ENCODE results near the gene VIL1.

Gene VIL1

GRCh38 chr2:218402491-218402901, 16.4 kb upstream of the VIL1 start:
- peaks cover 16% of the 10 kb centered on the region for H3K27me3 ChIP-seq (ENCODE audit: control insufficient read depth, insufficient read depth, low read length)
- H3K4me1 ChIP-seq (ENCODE audit: control insufficient read depth, insufficient read depth, low read length) = peaks cover 11% of the 10 kb centered on the region
- no peak overlapping the region for H3K4me3 ChIP-seq (ENCODE audit: low read depth, low read length)
- H3K36me3 ChIP-seq (ENCODE audit: control insufficient read depth, insufficient read depth, low read length) = peaks cover 6% of the 10 kb centered on the region
- H3K9me3 ChIP-seq (ENCODE audit: control insufficient read depth, insufficient read depth, low read length) = no peaks in the 10 kb centered on the region
- no peak overlapping the region for H3K9ac ChIP-seq (ENCODE audit: low read depth, low read length)

- H3K27me3 ChIP-seq (ENCODE audit: control insufficient read depth, insufficient read depth, low read length) = peaks cover 11% of the 10 kb centered on the region
- peaks cover 9% of the 10 kb centered on the region for H3K4me1 ChIP-seq (ENCODE audit: control insufficient read depth, insufficient read depth, low read length)
These were observed 16.0 kb upstream of the VIL1 start for GRCh38 chr2:218402911-218403411.

GRCh38 chr2:218403810-218404209, 15.1 kb upstream of the VIL1 start:
- Histone ChIP-seq H3K4me1 (ENCODE audit: control insufficient read depth, insufficient read depth, low read length) (peaks cover 9% of the 10 kb centered on the region), H3K9ac (ENCODE audit: low read depth, low read length) (no peak overlapping the region), H3K9me3 (ENCODE audit: control insufficient read depth, insufficient read depth, low read length) (no peaks in the 10 kb centered on the region), H3K4me3 (ENCODE audit: low read depth, low read length) (no peak overlapping the region), H3K36me3 (ENCODE audit: control insufficient read depth, insufficient read depth, low read length) (peaks cover 6% of the 10 kb centered on the region), H3K27me3 (ENCODE audit: control insufficient read depth, insufficient read depth, low read length) (peaks cover 5% of the 10 kb centered on the region)

More at GRCh38 chr2:218402911-218403411, 16.0 kb upstream of the VIL1 start:
- Histone ChIP-seq H3K9me3 (ENCODE audit: control insufficient read depth, insufficient read depth, low read length) (no peaks in the 10 kb centered on the region), H3K36me3 (ENCODE audit: control insufficient read depth, insufficient read depth, low read length) (peaks cover 6% of the 10 kb centered on the region), H3K9ac (ENCODE audit: low read depth, low read length) (no peak overlapping the region), H3K4me3 (ENCODE audit: low read depth, low read length) (no peak overlapping the region)

GRCh38 chr2:218404351-218405085, 14.4 kb upstream of the VIL1 start:
- Histone ChIP-seq H3K4me3 (ENCODE audit: low read depth, low read length) (no peak overlapping the region), H3K9me3 (ENCODE audit: control insufficient read depth, insufficient read depth, low read length) (no peaks in the 10 kb centered on the region), H3K36me3 (ENCODE audit: control insufficient read depth, insufficient read depth, low read length) (peaks cover 6% of the 10 kb centered on the region), H3K9ac (ENCODE audit: low read depth, low read length) (no peak overlapping the region), H3K4me1 (ENCODE audit: control insufficient read depth, insufficient read depth, low read length) (peaks cover 9% of the 10 kb centered on the region), H3K27me3 (ENCODE audit: control insufficient read depth, insufficient read depth, low read length) (no peaks in the 10 kb centered on the region)

- H3K27me3 ChIP-seq (ENCODE audit: control insufficient read depth, insufficient read depth, low read length) = no peaks in the 10 kb centered on the region
- peaks cover 9% of the 10 kb centered on the region for H3K4me1 ChIP-seq (ENCODE audit: control insufficient read depth, insufficient read depth, low read length)
- peaks cover 6% of the 10 kb centered on the region for H3K36me3 ChIP-seq (ENCODE audit: control insufficient read depth, insufficient read depth, low read length)
- peak overlapping the region; percentile 49 for H3K9ac ChIP-seq (ENCODE audit: low read depth, low read length)
- peak overlapping the region; percentile 75 for H3K4me3 ChIP-seq (ENCODE audit: low read depth, low read length)
- no peaks in the 10 kb centered on the region for H3K9me3 ChIP-seq (ENCODE audit: control insufficient read depth, insufficient read depth, low read length)
These were observed 13.7 kb upstream of the VIL1 start for GRCh38 chr2:218405086-218405745.

- H3K4me3 ChIP-seq (ENCODE audit: low read depth, low read length) = peak overlapping the region; percentile 75
- peaks cover 9% of the 10 kb centered on the region for H3K4me1 ChIP-seq (ENCODE audit: control insufficient read depth, insufficient read depth, low read length)
- peaks cover 6% of the 10 kb centered on the region for H3K36me3 ChIP-seq (ENCODE audit: control insufficient read depth, insufficient read depth, low read length)
- no peaks in the 10 kb centered on the region for H3K9me3 ChIP-seq (ENCODE audit: control insufficient read depth, insufficient read depth, low read length)
- no peaks in the 10 kb centered on the region for H3K27me3 ChIP-seq (ENCODE audit: control insufficient read depth, insufficient read depth, low read length)
- peak overlapping the region; percentile 49 for H3K9ac ChIP-seq (ENCODE audit: low read depth, low read length)
These were observed 13.1 kb upstream of the VIL1 start for GRCh38 chr2:218405746-218406208.

- Histone ChIP-seq H3K4me3 (ENCODE audit: low read depth, low read length) (peak overlapping the region; percentile 75), H3K4me1 (ENCODE audit: control insufficient read depth, insufficient read depth, low read length) (peaks cover 9% of the 10 kb centered on the region), H3K36me3 (ENCODE audit: control insufficient read depth, insufficient read depth, low read length) (peaks cover 6% of the 10 kb centered on the region)
These were observed 12.5 kb upstream of the VIL1 start for GRCh38 chr2:218406209-218406948.

GRCh38 chr2:218406949-218407618, 11.8 kb upstream of the VIL1 start:
- Histone ChIP-seq H3K4me1 (ENCODE audit: control insufficient read depth, insufficient read depth, low read length) (peaks cover 9% of the 10 kb centered on the region), H3K4me3 (ENCODE audit: low read depth, low read length) (peak overlapping the region; percentile 54), H3K9me3 (ENCODE audit: control insufficient read depth, insufficient read depth, low read length) (no peaks in the 10 kb centered on the region), H3K9ac (ENCODE audit: low read depth, low read length) (peak overlapping the region; percentile 82), H3K36me3 (ENCODE audit: control insufficient read depth, insufficient read depth, low read length) (peaks cover 6% of the 10 kb centered on the region), H3K27me3 (ENCODE audit: control insufficient read depth, insufficient read depth, low read length) (no peaks in the 10 kb centered on the region)

More at GRCh38 chr2:218406209-218406948, 12.5 kb upstream of the VIL1 start:
- no peaks in the 10 kb centered on the region for H3K9me3 ChIP-seq (ENCODE audit: control insufficient read depth, insufficient read depth, low read length)
- H3K9ac ChIP-seq (ENCODE audit: low read depth, low read length) = peak overlapping the region; percentile 82
- H3K27me3 ChIP-seq (ENCODE audit: control insufficient read depth, insufficient read depth, low read length) = no peaks in the 10 kb centered on the region

- H3K27me3 ChIP-seq (ENCODE audit: control insufficient read depth, insufficient read depth, low read length) = no peaks in the 10 kb centered on the region
- H3K9me3 ChIP-seq (ENCODE audit: control insufficient read depth, insufficient read depth, low read length) = no peaks in the 10 kb centered on the region
- H3K36me3 ChIP-seq (ENCODE audit: control insufficient read depth, insufficient read depth, low read length) = peaks cover 6% of the 10 kb centered on the region
- H3K4me3 ChIP-seq (ENCODE audit: low read depth, low read length) = no peak overlapping the region
- H3K9ac ChIP-seq (ENCODE audit: low read depth, low read length) = no peak overlapping the region
- peaks cover 9% of the 10 kb centered on the region for H3K4me1 ChIP-seq (ENCODE audit: control insufficient read depth, insufficient read depth, low read length)
These were observed 11.2 kb upstream of the VIL1 start for GRCh38 chr2:218407717-218408116.

- H3K9me3 ChIP-seq (ENCODE audit: control insufficient read depth, insufficient read depth, low read length) = no peaks in the 10 kb centered on the region
- no peaks in the 10 kb centered on the region for H3K27me3 ChIP-seq (ENCODE audit: control insufficient read depth, insufficient read depth, low read length)
- H3K4me1 ChIP-seq (ENCODE audit: control insufficient read depth, insufficient read depth, low read length) = peaks cover 6% of the 10 kb centered on the region
- H3K36me3 ChIP-seq (ENCODE audit: control insufficient read depth, insufficient read depth, low read length) = no peaks in the 10 kb centered on the region
- H3K4me3 ChIP-seq (ENCODE audit: low read depth, low read length) = no peak overlapping the region
- H3K9ac ChIP-seq (ENCODE audit: low read depth, low read length) = no peak overlapping the region
These were observed 604 bp upstream of the VIL1 start for GRCh38 chr2:218418321-218418716.

GRCh38 chr2:218419630-218420216, 800 bp downstream of the VIL1 start:
- Histone ChIP-seq H3K9ac (ENCODE audit: low read depth, low read length) (no peak overlapping the region), H3K4me3 (ENCODE audit: low read depth, low read length) (peak overlapping the region; percentile 26), H3K4me1 (ENCODE audit: control insufficient read depth, insufficient read depth, low read length) (peaks cover 6% of the 10 kb centered on the region), H3K9me3 (ENCODE audit: control insufficient read depth, insufficient read depth, low read length) (no peaks in the 10 kb centered on the region), H3K36me3 (ENCODE audit: control insufficient read depth, insufficient read depth, low read length) (no peaks in the 10 kb centered on the region), H3K27me3 (ENCODE audit: control insufficient read depth, insufficient read depth, low read length) (no peaks in the 10 kb centered on the region)
